HG03558 (cell line): ENCODE results near the gene SRGAP2B.
"Not testable (repeated sequence)": the region's sequence is repeated elsewhere in the genome, so short reads cannot be mapped to it uniquely, and the experiment has no call there.

Experiments used
- ATAC-seq: cut with Tn5 transposase; IDR thresholded peaks from one replicate; pipeline ENCODE4 v1.9.1; 2021; ENCODE audit warnings: moderate number of reproducible peaks; ENCODE audit not compliant: unreplicated experiment; ENCODE audit errors: extremely low read depth

The SRGAP2B gene

GRCh38 chr1:144918027-144918603 lies 177.0 kb downstream of the SRGAP2B start:
- ATAC-seq, result not testable (repeated sequence)

- not testable (repeated sequence) for ATAC-seq
Measured at GRCh38 chr1:144917154-144918026, 177.7 kb downstream of the SRGAP2B start.

DNA sequence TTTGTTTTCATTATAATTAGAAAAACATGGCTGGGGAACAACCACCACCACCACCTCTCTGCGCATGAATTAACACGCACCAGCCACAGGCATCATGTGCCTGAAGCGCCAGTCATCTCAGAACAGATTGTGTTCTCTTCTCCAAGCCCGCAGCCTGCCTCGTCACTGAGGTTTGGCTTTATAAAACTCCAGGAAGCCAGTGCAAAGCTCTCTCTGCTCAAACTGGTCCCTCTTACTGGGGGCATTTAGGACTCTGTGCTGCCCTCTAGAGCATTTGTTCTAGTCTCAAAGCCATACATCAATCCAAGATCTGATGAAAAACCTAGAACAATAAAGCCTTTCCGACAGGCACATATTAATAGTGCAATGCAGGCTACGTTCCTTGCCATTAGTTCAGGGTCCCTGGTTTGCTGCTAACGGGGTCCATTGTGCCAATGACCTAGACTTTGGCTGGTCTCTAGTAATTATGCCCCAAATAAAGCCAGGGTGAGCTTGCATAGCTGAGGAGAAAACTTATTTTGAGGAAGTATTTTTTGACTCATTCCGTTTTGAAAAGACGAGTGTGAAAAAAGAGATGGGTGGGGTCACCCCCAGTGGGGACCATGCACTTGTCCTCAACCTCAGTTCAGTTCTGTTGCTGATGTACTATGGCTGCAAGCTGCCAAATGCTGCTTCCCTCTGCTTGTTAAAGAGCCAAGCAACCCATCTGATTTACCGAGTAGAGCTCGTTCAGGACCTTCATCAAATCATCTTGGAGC lies 181.0 kb downstream of the SRGAP2B start:
- ATAC-seq, result not testable (repeated sequence)

GRCh38 chr1:144913458-144913857 lies 181.7 kb downstream of the SRGAP2B start:
- ATAC-seq, result not testable (repeated sequence)

- not testable (repeated sequence) for ATAC-seq
Measured at GRCh38 chr1:144910729-144911128, 184.4 kb downstream of the SRGAP2B start.

DNA sequence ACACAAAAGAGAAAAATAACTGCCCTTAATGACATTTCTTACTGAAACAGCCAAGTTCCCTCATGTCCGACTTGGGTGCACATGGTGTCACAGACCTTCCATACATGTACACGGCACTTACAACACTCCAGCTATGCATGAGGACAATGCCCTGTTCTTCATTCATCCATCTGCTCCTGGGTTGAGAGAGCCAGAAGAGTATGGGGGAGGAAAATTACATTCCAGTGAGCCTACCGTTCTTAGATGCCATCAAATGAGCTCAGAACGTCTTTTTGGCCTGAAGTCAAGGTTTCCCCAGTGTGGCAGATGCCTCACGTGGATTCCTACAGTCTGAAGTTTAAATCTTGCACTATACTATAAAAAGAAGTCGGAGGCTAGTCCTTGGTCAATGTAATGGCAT lies 194.3 kb downstream of the SRGAP2B start:
- not testable (repeated sequence) for ATAC-seq

DNA sequence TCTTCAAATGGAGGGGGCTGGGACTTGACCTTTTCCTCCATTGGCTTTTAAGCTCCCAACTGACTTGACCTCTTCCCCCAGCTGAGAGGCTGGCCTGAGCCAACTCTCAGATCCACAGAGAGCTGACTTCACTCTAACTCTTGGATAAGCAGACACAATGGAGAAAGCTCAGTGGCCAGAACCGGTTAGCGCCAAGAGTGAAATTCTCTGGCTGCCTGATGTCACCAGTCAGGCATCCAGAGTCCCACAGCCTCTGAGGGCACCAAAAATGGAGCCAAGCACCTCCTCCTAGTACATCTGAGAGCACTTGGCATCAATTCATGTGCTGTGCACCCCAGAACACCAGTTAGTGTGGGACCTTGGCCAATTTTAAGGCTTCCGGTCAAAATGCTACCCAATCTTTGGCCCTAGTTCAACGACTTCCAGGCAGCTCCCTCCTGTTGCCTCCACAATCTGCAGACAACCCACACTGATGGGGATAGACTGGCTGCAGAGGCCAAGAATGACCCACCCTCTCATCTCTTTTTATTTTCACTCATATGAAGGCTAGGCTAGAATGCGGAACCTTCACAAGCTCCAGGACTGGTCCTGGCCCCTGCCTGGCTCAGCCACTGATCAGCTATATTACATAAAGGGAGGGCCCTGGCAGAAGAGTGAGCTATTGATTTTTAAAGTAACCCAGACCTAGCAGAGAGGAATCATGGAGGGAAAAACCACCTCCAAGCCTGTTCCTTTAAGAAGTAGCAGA lies 200.5 kb downstream of the SRGAP2B start:
- ATAC-seq, result not testable (repeated sequence)

DNA sequence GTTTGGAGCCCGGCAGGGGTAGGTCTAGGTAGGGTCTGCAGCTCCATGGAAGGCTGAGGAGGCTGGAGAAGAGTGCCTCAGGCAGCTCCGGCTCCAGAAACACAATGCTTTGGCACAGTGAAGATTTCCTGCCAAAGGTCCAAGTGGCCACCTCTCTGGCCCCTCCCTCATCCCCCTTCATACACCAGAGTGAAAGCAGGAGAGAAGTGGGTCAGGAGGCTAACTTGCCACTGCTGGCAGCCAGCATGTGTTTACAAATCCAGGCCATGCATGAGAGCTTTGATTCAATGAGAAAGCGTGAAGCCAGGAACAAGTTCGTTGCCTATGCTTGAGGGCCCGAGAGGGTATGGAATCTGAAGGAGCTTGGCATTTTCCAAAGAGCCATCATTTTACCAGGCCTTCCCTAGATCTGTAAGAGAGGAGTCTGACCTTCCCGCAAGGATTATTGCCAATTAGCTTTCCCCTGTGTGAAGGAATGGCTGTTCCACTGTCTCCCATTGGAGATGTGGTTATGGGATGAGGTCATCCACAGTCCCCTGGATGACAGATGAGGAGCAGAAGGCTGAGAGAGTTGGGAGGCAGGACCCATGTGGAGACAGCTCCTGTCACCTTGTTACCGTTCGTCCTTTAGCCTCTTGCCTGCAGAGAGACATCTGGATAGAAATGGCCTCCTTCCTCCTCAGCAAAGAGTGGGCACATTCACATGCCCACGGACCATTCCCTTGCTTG lies 201.3 kb downstream of the SRGAP2B start:
- not testable (repeated sequence) for ATAC-seq

DNA sequence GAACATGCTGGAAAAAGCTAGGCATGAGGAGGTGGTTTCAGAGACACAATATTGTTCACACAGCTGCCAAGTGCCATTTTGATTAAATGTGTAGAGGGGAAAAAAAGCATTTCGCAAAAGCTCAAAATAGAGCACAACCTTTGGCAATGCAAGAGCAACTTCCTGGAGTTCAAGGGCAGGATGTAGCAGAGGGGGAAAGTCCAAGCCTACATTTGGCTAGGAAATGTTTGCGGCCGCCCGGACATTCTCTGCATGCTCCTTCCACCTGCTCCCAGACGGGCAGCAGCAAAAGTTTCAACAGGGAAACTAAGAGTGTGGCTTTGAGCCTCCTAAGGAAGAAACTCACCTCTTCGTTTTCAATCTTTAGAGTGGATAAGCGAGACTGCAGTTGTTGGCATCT lies 202.1 kb downstream of the SRGAP2B start:
- ATAC-seq, result not testable (repeated sequence)

GRCh38 chr1:144889450-144890115 lies 205.5 kb downstream of the SRGAP2B start:
- ATAC-seq, result not testable (repeated sequence)

DNA sequence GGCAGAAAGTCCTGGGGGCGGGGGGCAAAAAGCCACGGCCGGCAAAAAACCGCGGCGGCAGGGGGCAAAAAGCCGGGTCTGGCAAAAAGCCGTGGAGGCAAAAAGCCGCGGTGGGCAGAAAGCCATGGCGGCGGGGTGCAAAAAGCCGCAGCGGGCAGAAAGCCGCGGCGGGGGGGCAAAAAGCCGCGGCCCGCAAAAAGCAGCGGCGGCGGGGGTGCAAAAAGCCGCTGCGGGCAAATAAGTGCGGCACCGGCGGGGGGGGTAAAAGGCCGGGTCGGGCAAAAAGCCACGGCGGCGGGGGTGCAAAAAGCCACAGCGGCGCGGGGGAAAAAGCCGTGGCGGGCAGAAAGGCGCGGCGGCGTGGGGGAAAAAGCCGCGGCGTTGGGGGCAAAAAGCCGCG lies 212.1 kb downstream of the SRGAP2B start:
- ATAC-seq, result not testable (repeated sequence)

DNA sequence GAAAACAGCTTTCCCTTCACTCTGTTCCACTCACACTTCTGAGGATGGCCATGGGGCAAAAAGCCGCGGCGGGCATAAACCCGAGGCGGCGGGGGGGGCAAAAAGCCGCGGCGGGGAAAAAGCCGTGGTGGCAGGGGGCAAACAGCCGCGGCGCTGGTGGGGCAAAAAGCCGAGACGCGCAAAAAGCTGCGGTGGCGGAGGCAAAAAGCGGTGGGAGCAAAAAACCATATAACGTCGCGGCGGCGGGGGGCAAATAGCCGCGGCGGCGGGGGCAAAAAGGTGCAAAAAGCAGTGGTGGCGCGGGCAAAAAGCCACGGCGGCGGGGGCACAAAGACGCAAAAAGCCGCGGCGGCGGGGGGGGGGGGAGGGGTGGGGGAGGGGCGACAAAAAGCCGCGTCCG lies 212.8 kb downstream of the SRGAP2B start:
- not testable (repeated sequence) for ATAC-seq

DNA sequence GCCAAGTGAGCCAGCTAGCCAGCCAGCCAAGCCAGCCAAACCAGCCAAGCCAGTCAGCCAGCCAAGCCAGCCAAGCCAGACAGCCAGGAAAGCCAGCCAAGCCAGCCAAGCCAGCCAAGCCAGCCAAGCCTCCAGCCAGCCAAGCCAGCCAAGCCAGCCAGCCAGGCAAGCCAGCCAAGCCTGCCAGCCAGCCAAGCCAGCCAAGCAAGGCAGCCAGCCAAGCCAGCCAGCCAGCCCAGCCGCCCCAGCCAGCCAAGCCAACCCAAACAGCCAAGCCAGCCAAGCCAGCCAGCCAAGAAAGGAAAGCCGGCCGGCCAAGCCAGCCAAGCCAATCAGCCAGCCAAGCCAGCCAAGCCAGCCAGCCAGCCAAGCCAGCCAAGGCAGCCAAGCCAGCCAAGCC lies 236.5 kb downstream of the SRGAP2B start:
- not testable (repeated sequence) for ATAC-seq
